GM21619 (cell line): ENCODE data around the gene C4B.
"Not testable (repeated sequence)": the region's sequence is repeated elsewhere in the genome, so short reads cannot be mapped to it uniquely, and the experiment has no call there.

ENCODE experiments used
- ATAC-seq: cut with Tn5 transposase; IDR thresholded peaks from one replicate; pipeline ENCODE4 v1.9.1; 2021; ENCODE audit not compliant: unreplicated experiment

C4B gene

DNA sequence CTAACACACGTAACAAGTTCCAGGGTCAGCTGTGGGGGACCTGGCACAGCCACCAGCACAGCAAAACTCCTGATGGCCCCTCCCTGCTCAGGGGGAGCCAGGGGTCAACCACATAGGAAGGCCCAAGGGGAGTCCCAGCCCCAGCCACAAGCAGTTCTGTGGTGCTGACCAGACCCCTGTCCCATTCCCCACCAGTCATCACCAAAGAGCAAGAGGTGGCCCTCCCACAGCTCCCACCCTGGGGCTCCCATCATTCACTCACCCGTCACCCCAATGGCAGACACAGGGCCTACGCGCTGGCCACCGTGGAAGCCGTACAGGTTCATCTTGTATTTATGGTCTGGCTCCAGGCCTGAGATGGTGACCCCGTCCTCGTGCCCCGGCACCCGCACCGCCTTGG is 35.1 kb downstream of the C4B start:
- not testable (repeated sequence) for ATAC-seq

GRCh38 chr6:32050562-32050961 is 36.0 kb downstream of the C4B start:
- no peak for ATAC-seq

DNA sequence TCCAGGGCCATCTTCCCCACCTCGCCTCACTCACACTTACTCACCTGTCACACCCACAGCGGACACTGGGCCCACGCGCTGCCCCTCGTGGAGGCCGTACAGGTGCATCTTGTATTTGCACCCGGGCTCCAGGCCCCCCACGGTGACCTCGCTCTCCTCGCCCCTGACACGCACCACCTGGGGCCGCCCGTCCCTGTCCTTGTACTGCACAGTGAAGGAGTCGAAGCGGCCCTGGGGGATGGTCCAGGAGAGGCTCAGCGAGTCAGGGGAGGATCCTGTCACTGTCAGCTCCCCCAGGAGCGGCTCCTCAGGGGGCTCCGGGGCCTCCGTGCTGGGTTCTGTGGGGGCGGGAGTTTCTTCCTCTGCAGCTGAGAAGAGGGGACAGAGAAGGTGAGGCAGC is 38.0 kb downstream of the C4B start:
- not testable (repeated sequence) for ATAC-seq

- not testable (repeated sequence) for ATAC-seq
Measured at GRCh38 chr6:32053314-32053713, 38.7 kb downstream of the C4B start.

DNA sequence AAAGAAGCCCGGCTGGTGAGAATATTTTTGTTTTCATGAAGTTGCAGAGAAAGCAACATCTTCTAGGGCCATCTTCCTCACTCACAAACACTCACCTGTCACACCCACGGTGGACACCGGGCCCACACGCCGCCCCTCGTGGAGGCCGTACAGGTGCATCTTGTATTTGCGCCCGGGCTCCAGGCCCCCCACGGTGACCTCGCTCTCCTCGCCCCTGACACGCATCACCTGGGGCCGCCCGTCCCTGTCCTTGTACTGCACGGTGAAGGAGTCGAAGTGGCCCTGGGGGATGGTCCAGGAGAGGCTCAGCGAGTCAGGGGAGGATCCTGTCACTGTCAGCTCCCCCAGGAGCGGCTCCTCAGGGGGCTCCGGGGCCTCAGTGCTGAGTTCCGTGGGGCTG is 41.2 kb downstream of the C4B start:
- not testable (repeated sequence) for ATAC-seq

DNA sequence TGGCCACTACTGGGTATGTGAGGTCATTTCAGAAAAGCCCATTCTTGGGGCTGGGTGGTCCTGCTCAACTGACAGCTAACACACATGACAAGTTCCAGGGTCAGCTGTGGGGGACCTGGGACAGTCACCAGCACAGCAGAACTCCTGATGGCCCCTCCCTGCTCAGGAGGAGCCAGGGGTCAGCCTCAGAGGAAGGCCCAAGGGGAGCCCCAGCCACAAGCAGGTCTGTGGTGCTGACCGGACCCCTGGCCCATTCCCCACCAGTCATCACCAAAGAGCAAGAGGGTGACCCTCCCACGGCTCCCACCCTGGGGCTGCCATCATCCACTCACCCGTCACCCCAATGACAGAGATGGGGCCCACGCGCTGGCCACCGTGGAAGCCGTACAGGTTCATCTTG is 41.7 kb downstream of the C4B start:
- no peak for ATAC-seq

GRCh38 chr6:32057966-32058365 is 43.4 kb downstream of the C4B start:
- ATAC-seq = no peak

DNA sequence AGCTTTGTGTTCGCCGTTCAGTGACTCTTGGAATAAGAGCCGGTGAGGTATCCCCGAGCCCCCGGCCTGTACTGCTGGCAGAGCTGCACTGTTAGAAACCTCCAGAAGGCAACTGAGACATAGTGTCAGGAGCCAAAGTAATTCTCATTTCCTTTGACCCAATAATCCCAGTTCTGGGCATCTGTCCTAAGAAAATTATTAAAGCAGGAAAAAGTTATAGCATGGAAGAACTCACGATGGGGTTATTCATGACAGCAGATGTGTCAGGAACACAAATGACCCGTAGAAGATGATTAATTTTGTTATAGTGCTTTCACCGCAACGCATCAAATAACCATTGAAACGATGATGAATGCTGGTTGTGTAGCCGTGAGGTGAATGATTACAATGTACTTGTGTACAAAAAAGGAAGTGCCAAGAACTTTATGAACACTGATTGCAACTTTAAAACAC is 43.9 kb downstream of the C4B start:
- no peak for ATAC-seq

- no peak for ATAC-seq
Measured at GRCh38 chr6:32060966-32061655, 46.5 kb downstream of the C4B start.

DNA sequence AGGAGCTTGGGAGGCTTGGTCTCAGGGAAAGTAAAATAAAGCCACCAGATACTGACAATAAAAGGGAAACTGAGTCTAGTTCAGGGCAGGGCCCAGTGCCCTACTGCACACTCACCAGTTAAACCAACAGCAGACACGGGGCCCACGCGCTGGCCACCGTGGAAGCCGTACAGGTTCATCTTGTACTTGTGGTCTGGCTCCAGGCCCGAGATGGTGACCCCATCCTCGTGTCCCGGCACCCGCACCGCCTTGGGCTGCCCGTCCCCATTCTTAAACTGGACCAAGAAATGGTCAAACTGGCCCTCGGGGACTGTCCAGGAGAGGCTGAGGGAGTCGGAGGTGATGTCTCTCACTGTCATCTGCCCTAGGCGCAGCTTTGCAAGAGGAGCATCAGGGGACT is 50.1 kb downstream of the C4B start:
- ATAC-seq = no peak

DNA sequence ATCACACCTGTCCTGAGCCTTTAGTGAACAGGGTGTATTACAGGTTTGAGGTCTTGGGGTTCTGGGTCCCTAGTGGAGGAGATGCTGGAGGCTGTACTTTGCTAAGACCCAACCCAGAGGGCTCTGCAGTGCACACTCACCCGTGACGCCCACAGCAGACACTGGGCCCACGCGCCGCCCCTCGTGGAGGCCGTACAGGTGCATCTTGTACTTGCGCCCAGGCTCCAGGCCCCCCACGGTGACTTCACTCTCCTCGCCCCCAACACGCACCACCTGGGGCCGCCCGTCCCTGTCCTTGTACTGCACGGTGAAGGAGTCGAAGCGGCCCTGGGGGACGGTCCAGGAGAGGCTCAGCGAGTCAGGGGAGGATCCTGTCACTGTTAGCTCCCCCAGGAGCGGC is 52.9 kb downstream of the C4B start:
- ATAC-seq = not testable (repeated sequence)

DNA sequence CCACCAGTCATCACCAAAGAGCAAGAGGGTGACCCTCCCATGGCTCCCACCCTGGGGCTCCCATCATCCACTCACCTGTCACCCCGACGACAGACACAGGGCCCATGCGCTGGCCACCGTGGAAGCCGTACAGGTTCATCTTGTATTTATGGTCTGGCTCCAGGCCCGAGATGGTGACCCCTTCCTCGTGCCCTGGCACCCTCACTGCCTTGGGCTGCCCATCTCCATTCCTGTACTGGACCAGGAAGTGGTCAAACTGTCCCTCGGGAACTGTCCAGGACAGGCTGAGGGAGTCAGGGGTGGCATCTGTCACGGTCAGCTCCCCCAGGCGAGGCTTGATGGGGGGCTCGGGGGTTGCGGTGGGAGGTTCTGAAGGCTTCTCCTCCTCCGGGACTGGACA is 53.7 kb downstream of the C4B start:
- not testable (repeated sequence) for ATAC-seq

- no peak for ATAC-seq
Measured at GRCh38 chr6:32068867-32069266, 54.3 kb downstream of the C4B start.

GRCh38 chr6:32069460-32069859 is 54.9 kb downstream of the C4B start:
- ATAC-seq = no peak

DNA sequence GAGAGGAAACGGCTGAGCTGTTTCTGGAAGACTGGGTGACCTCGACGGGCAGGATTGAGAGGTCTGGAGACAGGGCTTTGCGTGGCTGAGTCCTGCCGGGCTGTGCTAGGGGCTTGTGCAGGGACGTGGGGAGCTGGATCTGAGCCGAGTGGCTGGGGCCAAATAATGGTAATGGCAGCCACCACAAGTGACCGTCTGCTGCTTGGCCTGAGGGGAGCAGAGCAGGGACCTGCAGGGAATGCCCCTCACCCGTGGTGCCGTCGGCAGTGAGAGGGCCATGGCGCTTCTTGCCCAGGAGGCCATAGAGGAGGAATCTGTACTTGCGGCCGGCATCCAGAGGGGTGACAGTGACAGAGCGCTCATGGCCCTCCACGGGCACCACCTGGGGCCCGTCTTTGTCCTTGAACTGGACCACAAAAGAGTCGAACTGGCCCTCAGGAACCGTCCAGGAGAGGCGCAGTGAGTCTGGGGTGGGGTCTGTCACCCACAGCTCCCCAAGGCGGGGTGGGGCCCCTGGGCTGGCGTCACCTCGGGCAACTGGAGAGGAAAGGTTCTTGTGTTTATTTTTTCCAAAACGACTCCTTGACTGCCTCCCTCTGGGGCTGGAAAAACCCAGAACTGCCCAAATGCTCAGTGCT is 55.4 kb downstream of the C4B start:
- ATAC-seq = no peak

- no peak for ATAC-seq
Measured at GRCh38 chr6:32070814-32071543, 56.4 kb downstream of the C4B start.

DNA sequence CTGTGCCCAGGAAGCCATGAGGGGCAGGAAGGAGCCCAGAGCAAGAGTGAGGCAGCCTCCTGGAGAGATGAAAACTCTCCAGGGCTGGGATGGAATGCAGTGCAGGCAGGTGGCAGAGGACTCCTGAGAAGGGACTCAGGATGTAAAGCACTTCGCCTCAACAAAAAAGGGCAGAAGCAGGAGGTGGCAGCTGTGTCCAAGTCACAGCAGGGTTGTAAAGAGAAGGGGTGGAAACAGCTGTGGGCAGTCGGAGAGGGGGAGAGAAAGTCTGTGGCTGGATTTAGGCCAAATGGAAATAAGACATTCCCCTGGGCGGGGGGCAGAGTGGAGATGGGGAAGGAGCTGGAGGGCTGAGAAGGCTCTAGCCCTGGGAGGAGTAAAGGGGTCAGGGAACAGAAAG is 58.5 kb downstream of the C4B start:
- no peak for ATAC-seq

DNA sequence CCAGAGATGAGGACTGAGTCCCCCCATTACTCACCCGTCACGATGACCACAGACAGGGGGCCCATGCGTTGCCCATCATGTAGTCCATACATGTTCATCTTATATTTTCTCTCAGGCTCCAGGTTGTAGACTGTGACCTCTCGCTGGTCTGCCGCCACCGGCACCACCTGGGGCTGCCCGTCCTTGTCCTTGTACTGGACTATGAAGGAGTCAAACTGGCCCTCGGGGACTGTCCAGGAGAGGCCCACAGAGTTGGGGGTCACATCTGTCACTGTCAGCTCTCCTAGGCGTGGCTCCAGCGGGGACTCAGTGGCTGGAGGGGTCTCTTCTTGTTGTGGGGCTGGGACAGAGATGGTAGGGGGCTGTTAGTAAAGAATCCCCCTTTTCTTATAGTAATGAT is 59.0 kb downstream of the C4B start:
- no peak for ATAC-seq

GRCh38 chr6:32074996-32075532 is 60.5 kb downstream of the C4B start:
- ATAC-seq = no peak

DNA sequence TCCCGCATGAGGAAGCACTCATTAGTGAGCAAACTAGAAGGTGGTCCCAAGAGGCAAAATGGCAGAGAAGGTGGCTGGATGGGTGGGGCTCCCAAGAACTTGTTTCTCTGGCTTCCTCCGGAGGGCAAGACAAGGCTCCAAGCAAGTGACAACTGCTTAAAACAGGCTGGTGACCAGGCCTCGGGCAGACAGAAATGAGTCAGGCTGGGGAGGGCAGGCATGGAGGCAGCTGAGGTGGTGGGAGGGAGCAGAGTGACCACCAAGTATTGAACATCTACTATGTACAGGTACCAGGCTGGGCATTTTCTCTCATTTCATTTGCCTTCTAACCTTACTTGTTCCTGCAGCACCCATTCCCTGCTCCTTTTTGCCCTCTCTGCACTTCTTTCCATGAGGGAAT is 61.2 kb downstream of the C4B start:
- ATAC-seq = no peak

- no peak for ATAC-seq
Measured at GRCh38 chr6:32076321-32076809, 61.8 kb downstream of the C4B start.
